Measurements from ENCODE around the gene RBM10.

The RBM10 gene

DNA sequence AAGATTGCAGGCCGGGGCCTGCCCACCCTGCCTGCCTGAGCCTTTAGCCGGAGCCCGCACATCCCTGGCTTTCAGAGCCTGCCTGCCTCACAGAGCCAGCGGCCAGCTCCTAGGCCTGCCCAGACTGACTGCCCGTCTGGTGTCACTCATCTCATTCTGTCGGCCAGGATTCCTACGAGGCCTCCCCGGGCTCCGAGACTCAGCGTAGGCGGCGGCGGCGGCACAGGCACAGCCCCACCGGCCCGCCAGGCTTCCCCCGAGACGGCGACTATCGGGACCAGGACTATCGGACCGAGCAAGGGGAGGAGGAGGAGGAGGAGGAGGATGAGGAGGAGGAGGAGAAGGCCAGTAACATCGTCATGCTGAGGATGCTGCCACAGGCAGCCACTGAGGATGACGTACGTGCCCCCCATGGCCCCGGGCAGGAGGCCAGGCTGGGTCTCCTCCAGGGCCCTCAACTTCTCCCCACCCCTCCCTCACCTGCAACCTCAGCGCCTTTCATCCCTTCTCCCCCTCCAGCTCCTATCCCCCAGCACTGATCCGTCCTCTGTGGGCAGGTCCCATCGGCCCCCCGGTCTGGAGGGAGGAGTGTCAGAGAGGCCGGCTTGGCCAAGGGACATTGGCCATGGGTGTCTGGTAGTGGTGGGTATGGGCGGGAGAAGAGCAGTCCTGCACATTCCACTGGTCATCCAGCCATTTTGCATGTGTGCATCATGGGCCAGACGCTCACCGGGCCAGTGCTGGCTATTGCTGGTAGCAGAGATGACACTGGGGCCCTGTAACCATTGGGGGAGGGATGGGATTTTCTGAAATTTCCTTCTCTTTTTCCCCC is 26.1 kb downstream of the RBM10 start:
- Histone ChIP-seq H3K9me3 (ENCODE audit: insufficient read depth, low read depth, low read length) (no peaks in the 10 kb centered on the region), H3K4me1 (ENCODE audit: insufficient read depth, low read length) (no peaks in the 10 kb centered on the region), H3K4me3 (ENCODE audit: low read length) (no peak overlapping the region), H3K9ac (ENCODE audit: low read depth, low read length) (no peak overlapping the region), H3K27ac (ENCODE audit: low read length) (no peak overlapping the region), H3K27me3 (ENCODE audit: insufficient read depth, low read length) (no peaks in the 10 kb centered on the region), H3K36me3 (ENCODE audit: insufficient read depth, low read depth, low read length) (peaks cover 37% of the 10 kb centered on the region)

DNA sequence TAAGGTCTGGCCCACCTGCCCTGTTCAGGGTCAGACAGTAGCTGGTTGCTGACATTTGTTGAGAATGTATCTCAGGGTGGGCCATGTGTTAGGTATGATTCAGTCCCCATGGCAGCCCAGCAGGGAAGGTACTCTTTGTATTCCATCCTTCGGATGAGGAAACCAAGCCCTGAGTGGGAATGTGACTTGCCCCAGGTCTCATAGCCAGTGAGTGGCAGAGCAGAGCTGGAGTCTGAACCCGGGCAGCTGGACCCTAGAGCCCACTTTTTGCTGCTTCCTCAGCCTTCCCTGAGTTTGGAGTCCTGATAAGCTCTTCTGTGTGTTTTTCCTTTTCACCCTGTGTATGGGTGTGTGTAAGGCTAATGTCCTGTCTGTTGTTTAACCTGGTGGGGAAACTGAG is 27.0 kb downstream of the RBM10 start:
- Histone ChIP-seq H3K27ac (ENCODE audit: low read length) (no peak overlapping the region), H3K4me1 (ENCODE audit: insufficient read depth, low read length) (no peaks in the 10 kb centered on the region), H3K9ac (ENCODE audit: low read depth, low read length) (no peak overlapping the region), H3K36me3 (ENCODE audit: insufficient read depth, low read depth, low read length) (peaks cover 46% of the 10 kb centered on the region), H3K4me3 (ENCODE audit: low read length) (no peak overlapping the region), H3K27me3 (ENCODE audit: insufficient read depth, low read length) (no peaks in the 10 kb centered on the region), H3K9me3 (ENCODE audit: insufficient read depth, low read depth, low read length) (no peaks in the 10 kb centered on the region)

DNA sequence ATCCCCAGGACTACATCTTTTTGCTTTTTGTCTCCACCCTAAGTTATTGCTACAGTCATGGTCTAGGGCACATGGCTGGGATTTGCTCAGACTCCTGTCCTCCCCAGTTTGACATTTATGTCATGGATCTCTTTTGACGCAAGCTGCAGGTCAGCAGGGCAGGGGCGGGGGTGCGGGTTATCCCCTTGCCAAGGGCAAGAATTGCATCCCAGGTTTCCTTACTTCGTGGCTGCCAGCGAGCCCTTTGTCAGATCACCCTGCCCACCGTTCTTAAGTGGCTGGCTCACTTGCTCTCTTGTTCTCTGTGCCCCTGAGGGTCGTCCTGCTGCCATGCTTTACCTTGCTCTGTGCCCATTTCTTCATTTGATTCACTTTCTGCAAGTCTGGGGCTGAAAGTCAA is 27.5 kb downstream of the RBM10 start:
- Histone ChIP-seq H3K9me3 (ENCODE audit: insufficient read depth, low read depth, low read length) (no peaks in the 10 kb centered on the region), H3K4me3 (ENCODE audit: low read length) (no peak overlapping the region), H3K27ac (ENCODE audit: low read length) (no peak overlapping the region), H3K36me3 (ENCODE audit: insufficient read depth, low read depth, low read length) (peaks cover 52% of the 10 kb centered on the region), H3K9ac (ENCODE audit: low read depth, low read length) (no peak overlapping the region), H3K27me3 (ENCODE audit: insufficient read depth, low read length) (no peaks in the 10 kb centered on the region), H3K4me1 (ENCODE audit: insufficient read depth, low read length) (no peaks in the 10 kb centered on the region)

DNA sequence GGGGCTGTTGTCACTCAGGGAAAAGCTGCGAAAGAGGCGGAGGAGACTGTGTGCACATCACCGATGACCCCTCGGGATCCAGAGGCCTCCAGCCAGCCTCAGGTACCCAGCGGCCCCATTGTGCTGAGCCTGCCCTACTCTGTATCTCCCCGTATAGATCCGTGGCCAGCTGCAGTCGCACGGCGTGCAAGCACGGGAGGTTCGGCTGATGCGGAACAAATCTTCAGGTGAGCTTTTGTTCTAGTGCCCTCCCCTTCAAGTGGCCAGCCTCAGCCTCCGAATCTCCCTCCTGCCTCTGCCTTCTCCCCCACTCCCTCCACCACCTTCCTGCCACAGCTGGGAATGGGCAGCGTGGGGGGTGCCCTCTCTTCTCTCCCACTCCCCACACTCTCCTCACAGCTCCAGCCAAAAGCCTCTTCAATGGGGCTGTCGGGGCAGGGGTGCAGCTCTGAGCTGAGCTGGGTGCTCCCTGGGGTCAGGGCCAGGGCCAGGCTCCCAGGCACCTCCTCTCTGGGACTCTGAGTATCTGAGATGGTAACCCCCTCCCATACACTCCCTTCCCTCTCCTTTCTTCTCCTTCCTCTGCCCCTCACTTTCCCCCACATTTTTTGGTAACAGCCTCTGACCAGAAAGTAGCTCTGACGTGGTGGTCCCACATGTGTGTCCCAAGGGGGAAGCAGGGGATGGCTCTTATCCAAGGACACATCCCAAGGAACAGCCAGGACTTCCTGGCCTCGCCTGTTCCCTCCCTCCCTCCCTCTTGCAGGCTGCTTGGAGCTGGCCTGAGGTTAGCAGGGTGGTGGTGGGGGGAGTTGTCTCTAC is 28.2 kb downstream of the RBM10 start:
- Histone ChIP-seq H3K27ac (ENCODE audit: low read length) (no peak overlapping the region), H3K4me1 (ENCODE audit: insufficient read depth, low read length) (no peaks in the 10 kb centered on the region), H3K36me3 (ENCODE audit: insufficient read depth, low read depth, low read length) (peaks cover 58% of the 10 kb centered on the region), H3K9ac (ENCODE audit: low read depth, low read length) (no peak overlapping the region), H3K27me3 (ENCODE audit: insufficient read depth, low read length) (no peaks in the 10 kb centered on the region), H3K4me3 (ENCODE audit: low read length) (no peak overlapping the region), H3K9me3 (ENCODE audit: insufficient read depth, low read depth, low read length) (no peaks in the 10 kb centered on the region)

DNA sequence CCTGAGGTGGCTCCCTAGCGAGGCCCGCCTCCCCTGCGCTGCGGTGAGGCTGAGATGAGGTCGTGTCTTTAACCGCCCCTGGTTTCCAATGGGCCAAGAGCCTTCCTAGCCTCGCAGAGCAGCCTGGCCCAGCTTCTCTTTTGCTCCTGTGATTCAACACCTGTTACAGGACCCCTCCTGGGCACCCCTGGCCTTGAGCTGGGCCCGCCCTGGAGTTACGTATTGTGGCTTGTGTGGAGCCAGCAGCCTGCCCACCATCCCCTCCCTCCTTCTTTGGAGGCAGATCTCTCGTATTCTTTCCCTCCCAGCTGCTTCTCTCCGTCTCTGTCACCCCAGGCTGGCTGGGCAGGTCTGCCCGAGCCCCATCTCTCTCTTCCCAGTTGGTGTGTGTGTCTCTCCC is 29.4 kb downstream of the RBM10 start:
- Histone ChIP-seq H3K9me3 (ENCODE audit: insufficient read depth, low read depth, low read length) (no peaks in the 10 kb centered on the region), H3K36me3 (ENCODE audit: insufficient read depth, low read depth, low read length) (peaks cover 70% of the 10 kb centered on the region), H3K27me3 (ENCODE audit: insufficient read depth, low read length) (no peaks in the 10 kb centered on the region)

DNA sequence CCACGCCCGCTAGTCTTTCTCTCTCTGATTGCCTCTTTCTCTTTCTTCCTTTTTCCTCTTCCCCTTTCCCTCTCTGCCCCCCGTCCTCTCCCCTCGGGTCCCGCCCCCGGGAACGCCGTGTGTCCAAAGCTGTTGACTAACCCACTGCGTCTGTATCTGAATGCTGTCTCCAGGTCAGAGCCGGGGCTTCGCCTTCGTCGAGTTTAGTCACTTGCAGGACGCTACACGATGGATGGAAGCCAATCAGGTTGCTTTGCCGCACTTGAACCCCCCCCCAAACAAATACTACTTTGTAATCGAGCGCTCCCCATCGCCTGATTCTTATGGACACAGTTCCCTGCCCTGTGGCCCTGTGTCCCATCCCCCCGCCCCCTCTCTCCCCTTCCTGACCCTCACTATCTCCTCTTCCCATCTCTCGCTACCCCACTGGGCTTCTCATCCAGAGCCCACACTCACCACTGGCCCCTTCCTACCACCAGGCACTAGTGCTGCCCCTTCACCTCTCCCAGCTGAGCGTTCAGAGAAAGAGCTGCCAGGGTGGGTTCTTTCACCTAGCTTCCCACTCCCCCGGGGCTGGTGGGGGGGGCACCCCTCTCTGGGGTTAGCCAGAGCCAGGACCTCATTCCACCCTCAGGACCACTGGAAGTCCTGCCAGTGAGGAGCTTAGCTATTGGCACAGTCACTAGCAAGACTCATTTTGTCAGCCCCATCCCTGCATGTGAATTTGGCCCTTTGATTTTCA is 30.0 kb downstream of the RBM10 start:
- Histone ChIP-seq H3K4me3 (ENCODE audit: low read length) (no peak overlapping the region), H3K9ac (ENCODE audit: low read depth, low read length) (no peak overlapping the region), H3K27ac (ENCODE audit: low read length) (no peak overlapping the region), H3K9me3 (ENCODE audit: insufficient read depth, low read depth, low read length) (no peaks in the 10 kb centered on the region), H3K36me3 (ENCODE audit: insufficient read depth, low read depth, low read length) (peaks cover 75% of the 10 kb centered on the region), H3K27me3 (ENCODE audit: insufficient read depth, low read length) (no peaks in the 10 kb centered on the region), H3K4me1 (ENCODE audit: insufficient read depth, low read length) (no peaks in the 10 kb centered on the region)

More for the DNA sequence above, 29.4 kb downstream of the RBM10 start:
- no peak overlapping the region for H3K4me3 ChIP-seq (ENCODE audit: low read length)
- H3K27ac ChIP-seq (ENCODE audit: low read length), result no peak overlapping the region
- no peaks in the 10 kb centered on the region for H3K4me1 ChIP-seq (ENCODE audit: insufficient read depth, low read length)
- no peak overlapping the region for H3K9ac ChIP-seq (ENCODE audit: low read depth, low read length)

DNA sequence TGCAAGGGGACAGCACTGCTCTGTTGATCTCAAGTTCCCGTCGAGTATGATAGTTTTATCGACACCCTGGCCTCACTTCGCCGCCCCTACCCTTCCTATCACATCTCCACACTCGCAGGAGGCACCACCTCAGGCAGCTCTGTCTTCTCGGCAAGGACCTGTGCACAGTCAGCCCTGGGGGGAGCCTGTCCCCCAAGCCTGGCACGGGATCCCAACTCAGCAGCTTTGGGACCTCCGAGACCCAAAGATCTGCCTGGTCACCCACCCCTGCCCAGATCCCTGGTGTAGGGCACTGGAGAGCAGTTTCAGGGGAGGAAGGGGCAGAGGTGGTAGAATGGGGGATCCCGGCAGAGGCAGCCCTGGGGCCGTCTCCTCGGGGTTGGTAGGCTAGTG is 30.6 kb downstream of the RBM10 start:
- Histone ChIP-seq H3K9me3 (ENCODE audit: insufficient read depth, low read depth, low read length) (no peaks in the 10 kb centered on the region), H3K4me1 (ENCODE audit: insufficient read depth, low read length) (no peaks in the 10 kb centered on the region), H3K36me3 (ENCODE audit: insufficient read depth, low read depth, low read length) (peaks cover 78% of the 10 kb centered on the region), H3K27ac (ENCODE audit: low read length) (no peak overlapping the region), H3K9ac (ENCODE audit: low read depth, low read length) (no peak overlapping the region), H3K4me3 (ENCODE audit: low read length) (no peak overlapping the region), H3K27me3 (ENCODE audit: insufficient read depth, low read length) (no peaks in the 10 kb centered on the region)

DNA sequence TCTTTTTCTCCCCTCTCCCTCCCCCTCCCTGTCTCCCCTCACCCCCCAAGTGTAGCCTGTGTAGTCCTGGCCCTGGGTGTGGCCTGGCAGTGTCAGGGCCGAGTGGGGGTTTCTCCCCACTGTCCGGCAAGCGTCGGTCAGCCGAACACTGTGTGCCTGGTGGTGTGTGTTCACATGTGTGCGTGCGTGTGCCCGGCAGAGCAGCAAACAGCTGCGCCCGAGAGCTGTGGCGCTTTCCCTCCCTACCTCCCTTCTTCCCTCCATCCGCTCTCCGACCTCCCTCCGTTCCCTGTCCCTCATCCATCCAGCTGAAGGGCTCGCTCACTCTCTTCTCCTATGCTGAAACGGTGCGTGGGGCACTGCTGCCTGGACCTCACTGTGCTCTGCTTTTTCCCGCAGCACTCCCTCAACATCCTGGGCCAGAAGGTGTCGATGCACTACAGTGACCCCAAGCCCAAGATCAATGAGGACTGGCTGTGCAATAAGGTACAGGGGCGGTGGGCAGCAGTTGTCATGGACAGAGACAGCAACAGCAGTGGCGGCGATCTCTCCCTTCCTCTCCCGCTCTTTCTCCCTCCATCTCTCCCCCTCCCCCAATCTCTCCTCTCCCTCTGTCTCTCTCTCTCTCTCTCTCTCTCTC is 31.2 kb downstream of the RBM10 start:
- no peak overlapping the region for H3K9ac ChIP-seq (ENCODE audit: low read depth, low read length)
- H3K27me3 ChIP-seq (ENCODE audit: insufficient read depth, low read length), result no peaks in the 10 kb centered on the region
- H3K4me1 ChIP-seq (ENCODE audit: insufficient read depth, low read length), result no peaks in the 10 kb centered on the region
- H3K27ac ChIP-seq (ENCODE audit: low read length), result no peak overlapping the region
- peaks cover 84% of the 10 kb centered on the region for H3K36me3 ChIP-seq (ENCODE audit: insufficient read depth, low read depth, low read length)
- no peak overlapping the region for H3K4me3 ChIP-seq (ENCODE audit: low read length)
- H3K9me3 ChIP-seq (ENCODE audit: insufficient read depth, low read depth, low read length), result no peaks in the 10 kb centered on the region

DNA sequence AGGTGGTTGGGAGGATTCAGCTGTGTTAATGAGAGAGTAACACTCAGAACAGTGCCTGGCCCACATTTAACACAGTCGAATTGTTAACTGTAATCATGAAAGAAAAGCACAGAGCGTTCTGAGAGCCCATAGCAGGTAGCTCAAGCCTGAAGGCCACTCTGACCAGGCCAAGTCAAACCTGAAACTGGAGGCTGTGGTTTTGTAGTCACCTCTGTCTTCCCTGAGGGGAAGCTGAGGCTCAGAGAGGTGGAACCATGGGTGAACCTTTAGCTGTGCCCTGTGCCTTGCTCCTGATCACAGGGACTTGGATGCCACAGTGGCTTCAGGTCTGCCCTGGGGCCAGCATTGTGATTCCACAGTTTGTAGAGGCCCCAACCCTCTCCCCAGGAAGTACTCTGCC is 32.1 kb downstream of the RBM10 start:
- Histone ChIP-seq H3K9ac (ENCODE audit: low read depth, low read length) (no peak overlapping the region), H3K9me3 (ENCODE audit: insufficient read depth, low read depth, low read length) (no peaks in the 10 kb centered on the region), H3K4me1 (ENCODE audit: insufficient read depth, low read length) (no peaks in the 10 kb centered on the region), H3K36me3 (ENCODE audit: insufficient read depth, low read depth, low read length) (peaks cover 84% of the 10 kb centered on the region), H3K4me3 (ENCODE audit: low read length) (no peak overlapping the region), H3K27ac (ENCODE audit: low read length) (no peak overlapping the region), H3K27me3 (ENCODE audit: insufficient read depth, low read length) (no peaks in the 10 kb centered on the region)

DNA sequence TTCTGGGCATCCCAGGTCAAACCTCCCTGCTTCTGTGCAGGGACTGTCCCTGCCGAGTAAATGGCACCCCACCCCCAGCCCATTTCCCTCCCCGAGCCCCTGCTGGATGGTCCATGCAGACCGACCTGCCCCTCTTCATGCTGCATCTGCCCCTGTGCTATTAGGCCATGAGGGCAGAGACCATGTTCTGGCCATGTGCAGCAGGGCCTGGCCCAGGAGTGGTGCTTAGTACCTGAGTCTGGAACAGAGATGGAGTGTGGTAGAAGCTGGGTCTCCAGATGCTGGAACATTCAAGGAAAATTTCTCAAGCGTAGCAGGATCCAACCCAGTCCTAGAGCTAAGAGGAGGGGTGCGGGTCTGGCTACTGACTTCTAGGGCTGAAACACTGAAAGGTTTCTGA is 33.3 kb downstream of the RBM10 start:
- H3K36me3 ChIP-seq (ENCODE audit: insufficient read depth, low read depth, low read length), result peaks cover 81% of the 10 kb centered on the region

DNA sequence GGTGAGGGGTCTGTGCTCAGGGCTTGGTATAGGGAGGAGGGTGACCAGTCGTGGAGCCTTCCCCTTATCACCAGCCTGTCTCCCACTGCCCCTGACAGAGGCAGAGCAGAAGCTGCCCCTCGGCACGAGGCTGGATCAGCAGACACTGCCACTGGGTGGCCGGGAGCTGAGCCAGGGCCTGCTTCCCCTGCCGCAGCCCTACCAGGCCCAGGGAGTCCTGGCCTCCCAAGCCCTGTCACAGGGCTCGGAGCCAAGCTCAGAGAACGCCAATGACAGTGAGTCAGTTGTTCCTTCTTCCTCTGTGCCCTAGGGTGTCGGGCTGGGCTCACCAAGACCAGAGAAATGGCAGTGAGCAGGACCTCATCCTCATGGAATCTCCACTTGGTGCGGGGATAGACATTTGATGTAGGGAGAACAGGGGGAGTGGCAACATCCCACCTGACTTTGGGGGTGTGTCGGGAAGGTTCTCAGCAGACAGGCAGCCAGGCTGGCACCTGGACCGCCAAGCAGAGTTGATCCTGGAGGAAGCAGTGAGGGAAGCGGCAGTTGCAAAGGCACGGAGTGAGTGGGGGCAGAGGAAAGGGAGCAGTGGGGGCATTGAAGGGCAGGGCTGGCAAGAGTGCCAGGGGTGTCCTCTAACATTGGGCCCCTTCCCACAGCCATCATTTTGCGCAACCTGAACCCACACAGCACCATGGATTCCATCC is 34.4 kb downstream of the RBM10 start:
- Histone ChIP-seq H3K9ac (ENCODE audit: low read depth, low read length) (no peak overlapping the region), H3K27me3 (ENCODE audit: insufficient read depth, low read length) (no peaks in the 10 kb centered on the region), H3K4me1 (ENCODE audit: insufficient read depth, low read length) (no peaks in the 10 kb centered on the region), H3K4me3 (ENCODE audit: low read length) (no peak overlapping the region), H3K36me3 (ENCODE audit: insufficient read depth, low read depth, low read length) (peaks cover 78% of the 10 kb centered on the region), H3K27ac (ENCODE audit: low read length) (no peak overlapping the region), H3K9me3 (ENCODE audit: insufficient read depth, low read depth, low read length) (no peaks in the 10 kb centered on the region)

More for the DNA sequence above, 33.3 kb downstream of the RBM10 start:
- H3K4me3 ChIP-seq (ENCODE audit: low read length), result no peak overlapping the region
- H3K4me1 ChIP-seq (ENCODE audit: insufficient read depth, low read length), result no peaks in the 10 kb centered on the region
- H3K27ac ChIP-seq (ENCODE audit: low read length), result no peak overlapping the region
- H3K9ac ChIP-seq (ENCODE audit: low read depth, low read length), result no peak overlapping the region
- H3K27me3 ChIP-seq (ENCODE audit: insufficient read depth, low read length), result no peaks in the 10 kb centered on the region
- no peaks in the 10 kb centered on the region for H3K9me3 ChIP-seq (ENCODE audit: insufficient read depth, low read depth, low read length)

All from iPS-20b (cell line).